CD4-positive, alpha-beta T cell (primary cell): ENCODE results near the gene PLEKHF1. TPM values are rescaled to one million over a fixed set of nuclear protein-coding genes. Genes with fewer than 3 reads are reported as not detected.

ENCODE experiments used
- ATAC-seq: fragments of 200-7000 bp; cut with Tn5 transposase; one replicate; pipeline ENCODE4 v1.10.0; 2022; ENCODE audit warnings: mild to moderate bottlenecking; ENCODE audit not compliant: poor library complexity
- CTCF ChIA-PET: fragments of 350-600 bp; sonication (Branson Sonifier 250); formaldehyde crosslinking; loops from one replicate; lab custom pipeline; 2021; ENCODE audit warnings: antibody characterized with exemption, inconsistent platforms; lab: Charles Lee
- POLR2A ChIA-PET: fragments of 350-600 bp; sonication (Branson Sonifier 250); formaldehyde crosslinking; loops from one replicate; lab custom pipeline; 2021; ENCODE audit warnings: antibody characterized with exemption, inconsistent platforms; lab: Charles Lee
- DNase-seq, 14 experiments: peaks; one replicate each; pipeline ENCODE4 v3.0.0-alpha.2; 2013 to 2020; ENCODE audit warnings: mixed read lengths in 2 of 14
- H3K27ac ChIP-seq, 2 donors: one replicate each; pipeline versions ENCODE4 v1.5.1 to v1.7.0; 2013; ENCODE audit warnings: low read length in 2 of 2, low read depth in 1 of 2, mild to moderate bottlenecking in 1 of 2
- H3K27me3 ChIP-seq, 2 experiments: 1 replicate in 1 of 2; 2 replicates in 1 of 2; pipeline versions ENCODE4 v1.6.1 to v1.7.0; 2013; ENCODE audit warnings: low read length in 2 of 2, control low read depth in 1 of 2, mild to moderate bottlenecking in 1 of 2, moderate library complexity in 1 of 2; ENCODE audit not compliant: insufficient read depth in 2 of 2, control insufficient read depth in 1 of 2
- H3K36me3 ChIP-seq: one replicate; pipeline ENCODE4 v1.6.1; 2013; ENCODE audit warnings: low read length, control low read depth; ENCODE audit not compliant: insufficient read depth
- H3K4me1 ChIP-seq: one replicate; pipeline ENCODE4 v1.6.1; 2013; ENCODE audit warnings: low read length, control low read depth; ENCODE audit not compliant: insufficient read depth
- H3K4me3 ChIP-seq: one replicate; pipeline ENCODE4 v1.5.1; 2013; ENCODE audit warnings: mild to moderate bottlenecking, low read length, moderate library complexity
- H3K9me3 ChIP-seq, 2 experiments: 1 replicate in 1 of 2; 2 replicates in 1 of 2; pipeline versions ENCODE4 v1.6.1 to v1.7.0; 2013; ENCODE audit warnings: low read length in 2 of 2, mild to moderate bottlenecking in 2 of 2, control low read depth in 1 of 2, moderate library complexity in 1 of 2; ENCODE audit not compliant: control insufficient read depth in 1 of 2, insufficient read depth in 1 of 2
- H3K27ac Mint-ChIP-seq: one replicate; pipeline ENCODE4 v1.8.0; 2020; ENCODE audit warnings: mixed read lengths
- H3K27me3 Mint-ChIP-seq: one replicate; pipeline ENCODE4 v1.8.0; 2021; ENCODE audit warnings: mixed read lengths
- H3K36me3 Mint-ChIP-seq: one replicate; pipeline ENCODE4 v1.8.0; 2021; ENCODE audit warnings: low read depth, mixed read lengths
- H3K4me1 Mint-ChIP-seq: one replicate; pipeline ENCODE4 v1.8.0; 2021; ENCODE audit warnings: low read depth, mixed read lengths
- H3K4me3 Mint-ChIP-seq: one replicate; pipeline ENCODE4 v1.8.0; 2020; ENCODE audit warnings: mild to moderate bottlenecking, mixed read lengths
- H3K9me3 Mint-ChIP-seq: one replicate; pipeline ENCODE4 v1.8.0; 2020; ENCODE audit warnings: mixed read lengths
- CTCF ChIP-seq: fragments of 200-600 bp; IDR thresholded peaks from one replicate; pipeline ENCODE4 v1.8.0; 2022; ENCODE audit warnings: antibody characterized with exemption, mild to moderate bottlenecking
- intact Hi-C, 2 experiments: fragments of 100-400 bp; cut with DNase I in 1 of 2; cut with micrococcal nuclease in 1 of 2; formaldehyde crosslinking; loops; one replicate each; pipeline versions ENCODE4 v1.15.1 to v1.9.0; 2023 to 2025; cut with DNase I, micrococcal nuclease
- total RNA-seq, 174 experiments: library from RNA in 2 of 174; stranded (reverse) in 2 of 174; gene quantifications; one replicate each; pipeline ENCODE4 v1.2.3 and lab custom pipeline; 2021 to 2026

The PLEKHF1 gene
- total RNA-seq, 2 experiments from 2014 or later = 37.5 to 41.0 TPM

DNA sequence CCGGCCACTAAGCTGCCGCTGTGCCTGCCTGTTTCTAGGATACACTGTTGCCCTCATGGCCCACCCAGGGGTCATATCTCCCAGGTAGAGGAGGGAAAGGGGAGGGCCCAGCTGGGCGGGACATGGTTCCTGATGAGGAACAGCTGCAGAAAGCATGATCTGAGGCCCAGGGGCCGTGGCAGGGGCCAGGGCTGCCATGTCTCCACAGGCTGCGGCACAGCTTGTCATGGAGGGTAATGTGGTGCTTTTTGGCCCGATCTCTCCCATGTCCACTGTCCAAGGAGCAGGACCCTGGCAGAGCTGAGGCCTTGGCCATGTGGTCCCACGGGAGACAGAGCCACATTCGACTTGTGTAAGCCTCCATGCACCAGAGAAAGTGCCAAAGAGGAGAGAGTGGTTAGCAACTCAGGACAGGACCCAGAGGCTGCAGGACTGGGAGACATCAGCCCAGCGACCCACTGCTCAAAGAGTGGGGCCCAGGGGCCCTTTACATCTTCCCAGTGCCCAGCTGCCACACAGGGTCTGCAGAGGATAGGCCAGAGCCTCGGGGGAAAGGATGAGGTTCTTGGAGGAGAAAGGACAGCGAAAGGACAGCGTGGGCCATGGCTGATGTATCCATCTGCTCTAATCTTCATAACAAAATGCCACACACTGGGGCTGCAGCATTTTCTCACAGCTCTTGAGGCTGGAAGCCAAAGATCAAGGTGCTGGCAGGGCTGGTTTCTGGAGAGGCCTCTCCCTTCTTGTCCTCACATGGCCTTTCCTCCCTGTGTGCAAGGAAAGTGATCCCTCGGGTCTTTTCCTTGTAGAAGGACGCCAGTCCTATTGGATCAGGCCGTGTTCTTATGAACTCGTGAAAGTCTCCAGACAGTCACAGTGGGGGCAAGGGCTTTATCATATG, 47.6 kb upstream of the PLEKHF1 start:
- ChIA-PET CTCF (no interaction called here), POLR2A (interaction anchor here (1.2 to 2.1 kb wide), 2 partner anchors 11 to 48 kb away, joined by 4 to 7 read pairs; partner anchors contain the start of genes PLEKHF1 and POP4)

GRCh38 chr19:29618434-29618833, 46.8 kb upstream of the PLEKHF1 start:
- ChIA-PET CTCF (no interaction called here), POLR2A (interaction anchor here (1.8 to 2.1 kb wide), 2 partner anchors 12 to 98 kb away, joined by 5 to 7 read pairs; partner anchors contain the start of gene POP4)
- no peak for DNase-seq
- ATAC-seq = no peak
- Histone ChIP-seq H3K4me1 (peaks cover 34% of the 10 kb centered on the region), H3K9me3 (no peaks in the 10 kb centered on the region), H3K27me3 (no peaks in the 10 kb centered on the region), H3K27ac (no peak overlapping the region), H3K4me3 (no peak overlapping the region), H3K36me3 (peaks cover 30% of the 10 kb centered on the region)
- Mint-ChIP-seq H3K4me1 (peaks cover 33% of the 10 kb centered on the region), H3K27me3 (no peaks in the 10 kb centered on the region), H3K36me3 (peaks cover 33% of the 10 kb centered on the region), H3K27ac (no peak overlapping the region), H3K4me3 (no peak overlapping the region), H3K9me3 (no peaks in the 10 kb centered on the region)
- TF ChIP-seq CTCF = no peak
- intact Hi-C loops = loop anchor here in 1 of 2 experiments (10.0 kb wide), 1 partner anchor 256 kb away; no protein-coding TSS in a partner anchor

More for the DNA sequence above, 47.6 kb upstream of the PLEKHF1 start:
- H3K27me3 Mint-ChIP-seq = no peaks in the 10 kb centered on the region
- H3K27ac ChIP-seq = no peak overlapping the region
- peaks cover 26% of the 10 kb centered on the region for H3K4me1 ChIP-seq
- H3K4me1 Mint-ChIP-seq = peaks cover 25% of the 10 kb centered on the region
- ATAC-seq (no peak), DNase-seq (no peak)
- intact Hi-C loops = loop anchor here in 1 of 2 experiments (10.0 kb wide), 1 partner anchor 257 kb away; no protein-coding TSS in a partner anchor
- H3K4me3 ChIP-seq = no peak overlapping the region
- no peak overlapping the region for H3K4me3 Mint-ChIP-seq
- no peak overlapping the region for H3K27ac Mint-ChIP-seq
- H3K27me3 ChIP-seq = no peaks in the 10 kb centered on the region
- no peaks in the 10 kb centered on the region for H3K9me3 Mint-ChIP-seq
- H3K9me3 ChIP-seq = no peaks in the 10 kb centered on the region
- peaks cover 38% of the 10 kb centered on the region for H3K36me3 ChIP-seq
- no peak for TF ChIP-seq CTCF
- peaks cover 41% of the 10 kb centered on the region for H3K36me3 Mint-ChIP-seq

DNA sequence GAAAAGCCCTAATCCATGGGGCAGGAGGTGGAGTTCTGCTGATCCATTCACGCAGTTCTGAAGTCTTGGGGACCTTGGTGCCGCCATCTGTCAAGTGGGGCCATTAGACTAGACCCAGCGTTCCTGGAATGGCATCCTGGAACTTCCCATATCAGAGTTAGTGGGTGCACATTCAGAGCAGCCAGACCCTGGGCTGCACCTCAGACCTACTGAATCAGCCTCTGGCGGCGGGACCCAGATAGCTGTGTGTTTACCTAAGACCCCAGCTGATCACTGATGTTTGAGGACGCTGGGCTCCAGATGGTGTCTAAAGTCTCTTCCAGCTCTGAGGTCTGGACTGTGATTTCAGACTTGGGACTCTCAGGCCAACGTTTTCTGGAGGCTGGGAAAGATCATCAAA, 46.4 kb upstream of the PLEKHF1 start:
- H3K4me3 ChIP-seq = no peak overlapping the region
- peaks cover 39% of the 10 kb centered on the region for H3K4me1 ChIP-seq
- no peak overlapping the region for H3K27ac ChIP-seq
- H3K27me3 ChIP-seq = no peaks in the 10 kb centered on the region
- peaks cover 29% of the 10 kb centered on the region for H3K36me3 Mint-ChIP-seq
- H3K9me3 ChIP-seq = no peaks in the 10 kb centered on the region
- intact Hi-C loops = loop anchor here in 1 of 2 experiments (10.0 kb wide), 1 partner anchor 256 kb away; no protein-coding TSS in a partner anchor
- H3K27ac Mint-ChIP-seq = no peak overlapping the region
- no peak for TF ChIP-seq CTCF
- H3K36me3 ChIP-seq = peaks cover 26% of the 10 kb centered on the region
- no peaks in the 10 kb centered on the region for H3K27me3 Mint-ChIP-seq
- no peak overlapping the region for H3K4me3 Mint-ChIP-seq
- H3K9me3 Mint-ChIP-seq = no peaks in the 10 kb centered on the region
- DNase-seq = no peak
- CTCF ChIA-PET = no interaction called here
- no peak for ATAC-seq
- POLR2A ChIA-PET = interaction anchor here (1.8 to 4.0 kb wide), 2 partner anchors 13 to 98 kb away, joined by 5 to 27 read pairs; partner anchors contain the start of gene POP4
- H3K4me1 Mint-ChIP-seq = peaks cover 37% of the 10 kb centered on the region
